HG03103 (cell line): ENCODE results near the gene PPFIA1.
"Not testable (repeated sequence)": the region's sequence is repeated elsewhere in the genome, so short reads cannot be mapped to it uniquely, and the experiment has no call there.

Experiments
- ATAC-seq: cut with Tn5 transposase; IDR thresholded peaks from one replicate; pipeline ENCODE4 v1.9.1; 2021; ENCODE audit warnings: low read depth; ENCODE audit not compliant: unreplicated experiment

Gene PPFIA1

GRCh38 chr11:70381872-70382861 is 111.7 kb downstream of the PPFIA1 start:
- ATAC-seq = no peak

GRCh38 chr11:70383664-70384565 is 113.4 kb downstream of the PPFIA1 start:
- no peak for ATAC-seq

DNA sequence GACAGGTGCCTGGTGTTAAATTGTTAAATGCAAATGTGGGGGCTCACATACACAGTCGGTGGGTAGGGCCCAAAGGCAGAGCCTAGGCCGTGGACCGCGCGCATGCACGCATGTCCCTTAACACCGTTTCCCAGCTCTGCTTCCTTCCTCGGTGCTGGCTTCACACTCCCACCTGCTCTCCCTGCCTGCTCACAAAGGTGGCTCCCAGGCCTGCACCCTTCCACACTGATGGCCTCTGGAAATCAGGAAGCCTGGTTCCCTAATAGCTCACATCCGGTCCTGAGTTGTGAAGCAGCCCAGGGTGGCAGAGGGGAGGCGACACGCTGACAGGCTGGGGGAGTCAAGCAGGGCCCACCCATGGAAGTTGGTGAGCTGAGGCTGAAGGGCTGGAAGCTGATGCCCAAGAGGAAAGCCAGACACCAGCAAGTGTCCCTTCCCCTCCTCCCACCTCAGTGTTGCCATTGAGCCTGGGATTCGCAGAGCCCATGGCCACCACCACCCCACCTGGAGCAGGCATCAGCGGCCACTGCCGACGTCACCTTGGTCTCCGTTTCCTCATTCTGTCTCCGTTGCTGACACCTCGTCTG is 114.2 kb downstream of the PPFIA1 start:
- no peak for ATAC-seq

- ATAC-seq = no peak
Observed at GRCh38 chr11:70387564-70387963, 117.1 kb downstream of the PPFIA1 start.

- no peak for ATAC-seq
Observed at GRCh38 chr11:70389201-70389600, 118.7 kb downstream of the PPFIA1 start.

DNA sequence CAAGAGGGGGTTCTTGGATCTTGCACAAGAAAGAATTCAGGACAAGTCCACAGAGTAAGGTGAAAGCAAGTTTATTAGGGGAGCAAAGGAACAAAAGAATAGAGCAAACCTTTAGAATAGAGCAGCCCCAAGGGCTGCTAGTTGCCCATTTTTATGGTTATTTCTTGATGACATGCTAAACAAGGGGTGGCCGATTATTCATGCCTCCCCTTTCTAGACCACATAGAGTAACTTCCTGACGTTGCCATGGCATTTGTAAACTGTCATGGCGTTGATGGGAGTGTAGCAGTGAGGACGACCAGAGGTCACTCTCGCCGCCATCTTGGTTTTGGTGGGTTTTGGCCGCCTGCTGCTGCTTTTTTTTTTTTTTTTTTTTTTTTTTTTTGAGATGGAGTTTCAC is 120.4 kb downstream of the PPFIA1 start:
- ATAC-seq = not testable (repeated sequence)

GRCh38 chr11:70394211-70394950 is 123.9 kb downstream of the PPFIA1 start:
- ATAC-seq = no peak

- ATAC-seq = no peak
Observed at GRCh38 chr11:70397336-70397982, 127.0 kb downstream of the PPFIA1 start.

- no peak for ATAC-seq
Observed at GRCh38 chr11:70397983-70398833, 127.7 kb downstream of the PPFIA1 start, which contains the start of gene CTTN. Gene CTTN, plus strand, starts transcription at chr11:70398529. Its CDS starts 8,769 bp downstream, at chr11:70407298.

DNA sequence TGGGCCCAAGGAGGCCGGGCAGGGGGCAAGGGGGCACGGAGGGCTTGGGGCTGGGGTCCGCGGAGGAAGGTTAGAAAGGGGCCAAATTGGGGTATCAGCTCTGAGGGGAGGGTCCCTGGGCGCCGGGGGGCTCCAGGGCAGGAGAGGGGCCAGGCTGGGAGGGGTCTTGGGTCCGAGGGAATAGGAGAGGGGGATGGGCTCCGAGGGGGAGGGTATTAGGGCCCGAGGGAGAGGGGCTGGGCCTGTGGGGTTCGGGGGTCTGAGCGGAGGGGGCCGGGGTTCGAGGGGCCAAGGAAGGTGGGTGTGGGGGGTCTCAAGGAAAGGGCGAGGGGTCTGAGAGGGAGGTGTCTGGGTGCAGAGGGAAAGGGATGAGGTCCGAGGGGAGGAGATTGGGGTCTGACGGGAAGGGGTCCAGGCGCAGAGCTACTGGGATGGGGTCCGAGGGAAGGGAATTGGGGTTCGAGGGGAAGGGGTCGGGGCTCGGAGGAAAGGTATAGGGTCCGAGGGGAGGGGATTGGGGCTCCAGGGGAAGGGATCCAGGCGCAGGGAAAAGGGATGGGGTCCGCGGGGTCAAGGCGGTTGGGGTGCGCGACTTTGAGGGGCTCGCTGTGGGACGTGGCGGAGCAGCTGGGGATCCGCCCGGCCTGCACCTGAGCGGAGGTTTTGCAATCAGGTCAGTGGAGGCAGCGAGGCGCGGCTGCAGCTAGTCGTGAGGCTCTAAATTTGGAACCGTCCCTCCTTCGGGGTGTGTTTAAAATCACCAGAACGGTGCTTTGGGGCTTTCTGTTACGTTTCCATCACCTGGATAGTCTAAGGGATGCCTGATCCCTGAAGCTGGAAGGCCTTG is 128.6 kb downstream of the PPFIA1 start:
- no peak for ATAC-seq

- ATAC-seq = no peak
Observed at GRCh38 chr11:70399681-70400112, 129.2 kb downstream of the PPFIA1 start.

DNA sequence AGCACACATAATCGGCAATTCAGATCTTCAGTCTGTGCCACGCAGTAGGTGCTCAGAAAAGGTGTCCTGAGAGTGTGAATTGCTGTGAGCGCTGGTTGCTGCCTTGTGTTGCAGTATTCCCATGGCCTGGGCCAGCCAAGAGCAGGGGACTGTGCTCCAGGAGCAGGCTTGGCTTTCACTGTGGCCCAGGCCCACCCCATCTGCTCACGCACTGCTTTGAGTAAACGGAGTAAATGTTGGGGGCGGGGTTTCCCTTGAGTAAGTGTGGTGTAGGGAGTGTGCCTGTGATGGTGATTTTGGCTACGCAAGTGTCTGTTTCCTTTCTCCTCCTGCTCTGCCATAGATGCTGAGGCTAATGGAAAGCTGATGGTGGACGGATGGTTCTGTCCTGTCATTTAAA is 130.2 kb downstream of the PPFIA1 start:
- ATAC-seq = no peak

DNA sequence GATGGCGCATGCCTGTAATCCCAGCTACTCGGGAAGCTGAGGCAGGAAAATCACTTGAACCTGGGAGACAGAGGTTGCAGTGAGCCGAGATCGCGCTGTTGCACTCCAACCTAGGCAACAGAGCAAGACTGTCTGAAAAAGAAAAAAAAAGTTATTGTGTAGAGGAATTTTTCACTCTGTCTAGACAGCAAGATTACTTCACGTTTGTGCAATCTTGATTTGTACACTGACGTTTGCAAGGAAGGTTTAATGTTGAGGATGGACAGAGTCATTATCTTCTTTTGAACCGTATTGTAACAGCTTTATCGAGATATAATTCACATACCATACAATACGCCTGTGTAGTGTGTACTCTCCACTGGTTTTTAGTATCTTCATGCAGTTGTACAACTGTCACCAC is 131.5 kb downstream of the PPFIA1 start:
- no peak for ATAC-seq

- ATAC-seq = no peak
Observed at GRCh38 chr11:70402685-70403084, 132.2 kb downstream of the PPFIA1 start.

DNA sequence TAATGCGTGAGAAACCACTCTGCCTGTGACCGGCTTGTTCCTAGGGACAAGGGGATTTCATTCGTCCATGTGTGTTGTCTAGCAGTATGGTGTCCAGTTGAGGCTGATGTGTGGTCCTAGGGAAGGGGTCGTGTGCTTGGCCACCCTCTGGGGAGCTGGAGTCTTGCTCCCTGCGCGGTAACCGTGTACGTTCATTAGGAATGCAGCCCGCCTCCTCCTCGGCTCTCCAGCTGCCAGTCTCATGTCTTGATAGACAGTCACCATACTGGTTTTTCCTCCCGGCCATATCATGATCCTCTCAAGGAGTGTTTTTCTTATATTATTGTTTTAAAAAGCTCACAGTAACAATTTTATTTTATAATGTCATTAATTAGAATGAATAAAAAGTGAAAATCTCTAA is 133.8 kb downstream of the PPFIA1 start:
- no peak for ATAC-seq

- ATAC-seq = no peak
Observed at GRCh38 chr11:70405679-70406395, 135.3 kb downstream of the PPFIA1 start.

- ATAC-seq = no peak
Observed at GRCh38 chr11:70407121-70407520, 136.6 kb downstream of the PPFIA1 start.
